GM19099 (cell line): ENCODE results near the gene AMDHD2.
A peak's percentile ranks its signal among the peaks of the same experiment; 100 is the strongest.

Experiments used
- POLR2A ChIP-seq: IDR thresholded peaks from 3 replicates; pipeline ENCODE4 v1.6.1; 2011; ENCODE audit warnings: low read depth; ENCODE audit not compliant: insufficient read length; ENCODE audit errors: extremely low read depth

Gene AMDHD2

DNA sequence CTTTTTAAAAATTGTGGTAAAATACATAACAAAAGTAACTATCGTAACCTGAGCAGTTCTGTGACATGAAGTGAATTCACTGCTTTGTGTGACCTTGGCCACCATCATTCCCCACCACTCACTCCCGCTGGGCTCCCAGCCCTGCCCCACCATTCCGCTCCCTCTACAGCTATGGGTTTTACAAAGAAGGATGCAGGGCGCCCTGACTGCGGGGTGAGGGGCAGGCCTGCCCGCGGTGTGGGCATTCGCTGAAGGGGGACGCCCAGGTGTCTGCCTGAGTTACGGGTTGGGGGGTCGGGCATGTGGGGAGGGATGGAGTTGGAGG lies 11.2 kb downstream of the AMDHD2 start, which contains the start of gene CEMP1:
CEMP1 (minus strand) TSS at position 38 of the 325 bp plus-strand sequence. CDS start 335 bp downstream, outside the sequence.
- no peak for TF ChIP-seq POLR2A

DNA sequence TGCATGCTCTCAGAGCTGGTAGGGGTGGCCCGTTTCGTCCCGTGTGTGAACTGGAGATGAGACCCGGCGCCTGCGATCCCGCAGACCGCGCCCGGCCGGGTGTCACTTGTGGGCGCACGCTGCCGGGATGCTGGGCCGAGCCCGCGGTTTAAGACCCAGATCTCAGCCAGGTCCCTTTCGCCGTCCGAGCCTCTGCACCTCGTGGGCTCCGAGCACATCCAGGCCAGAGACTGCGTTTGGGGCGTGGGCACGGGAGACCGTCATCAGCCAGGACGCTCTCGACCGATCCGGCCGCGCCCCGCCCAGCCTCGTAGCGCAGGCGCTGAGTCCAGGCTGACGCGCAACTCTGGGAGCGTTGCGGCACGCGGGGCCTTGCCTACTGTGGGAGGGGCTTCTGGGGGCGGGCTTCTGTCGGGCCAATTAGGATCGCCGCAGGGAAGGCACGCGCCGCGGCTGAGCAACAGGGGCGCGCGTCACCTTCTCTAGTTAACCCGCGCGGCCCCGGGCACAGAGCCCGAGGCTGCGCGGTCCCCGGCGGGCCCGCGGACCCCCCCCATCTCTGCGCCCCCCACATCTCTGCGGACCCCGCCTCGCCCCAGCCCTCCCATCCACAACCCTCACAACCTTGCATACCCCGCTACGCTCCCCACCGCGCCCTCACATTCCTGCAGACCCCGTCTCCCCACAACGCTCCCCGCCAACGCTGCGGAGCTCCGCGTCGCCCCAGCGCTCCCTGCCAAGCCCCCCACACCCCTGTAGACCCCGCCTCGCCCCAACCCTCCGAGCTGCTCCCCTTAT lies 11.7 kb downstream of the AMDHD2 start:
- peak; percentile 54 for TF ChIP-seq POLR2A

DNA sequence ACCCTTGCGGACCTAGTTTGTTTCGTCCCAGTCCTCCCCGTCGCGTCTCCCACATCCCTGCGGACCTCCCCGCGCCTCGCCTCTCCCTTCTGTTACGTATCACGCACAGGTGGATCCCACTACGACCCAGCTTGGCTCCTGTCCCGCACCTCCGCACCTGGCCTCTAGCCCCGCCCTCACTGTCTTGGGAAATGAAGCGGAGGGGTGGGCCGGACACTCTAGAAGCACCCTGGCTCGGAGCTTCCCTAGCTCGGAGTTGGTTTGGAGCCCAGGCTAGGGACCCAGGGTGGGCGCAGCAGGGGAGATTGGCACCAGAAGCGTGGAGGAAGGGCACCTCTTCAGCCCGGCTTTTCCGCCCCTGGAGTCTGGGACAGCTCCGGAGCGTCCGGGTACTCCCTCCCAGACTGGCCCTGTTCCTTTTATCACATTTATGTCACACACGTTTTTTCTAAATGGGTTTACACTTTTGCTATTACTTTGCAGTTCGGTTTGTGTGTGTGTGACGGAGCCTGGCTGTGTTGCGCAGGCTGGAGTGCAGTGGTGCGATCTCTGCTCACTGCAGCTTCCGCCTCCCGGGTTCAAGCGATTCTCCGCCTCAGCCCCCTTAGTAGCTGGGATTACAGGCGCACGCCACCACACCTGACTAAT lies 12.4 kb downstream of the AMDHD2 start:
- no peak for TF ChIP-seq POLR2A

DNA sequence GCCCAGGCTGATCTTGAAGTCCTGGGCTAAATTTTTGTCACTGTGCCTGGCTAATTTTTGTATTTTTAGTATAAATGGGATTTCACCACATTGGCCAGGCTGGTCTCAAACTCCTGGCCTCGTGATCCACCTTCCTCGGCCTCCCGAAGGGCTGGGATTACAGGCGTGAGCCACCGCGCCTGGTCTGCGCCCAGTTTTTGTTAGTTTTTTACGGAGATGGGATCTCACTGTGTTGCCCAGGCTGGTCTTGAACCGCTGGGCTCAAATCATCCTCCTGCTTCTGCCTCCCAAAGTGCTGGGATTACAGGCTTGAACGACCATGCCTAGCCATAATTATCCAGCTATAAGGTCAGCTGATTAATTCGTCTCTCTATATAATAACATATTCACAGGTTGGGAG lies 13.7 kb downstream of the AMDHD2 start:
- TF ChIP-seq POLR2A = no peak

DNA sequence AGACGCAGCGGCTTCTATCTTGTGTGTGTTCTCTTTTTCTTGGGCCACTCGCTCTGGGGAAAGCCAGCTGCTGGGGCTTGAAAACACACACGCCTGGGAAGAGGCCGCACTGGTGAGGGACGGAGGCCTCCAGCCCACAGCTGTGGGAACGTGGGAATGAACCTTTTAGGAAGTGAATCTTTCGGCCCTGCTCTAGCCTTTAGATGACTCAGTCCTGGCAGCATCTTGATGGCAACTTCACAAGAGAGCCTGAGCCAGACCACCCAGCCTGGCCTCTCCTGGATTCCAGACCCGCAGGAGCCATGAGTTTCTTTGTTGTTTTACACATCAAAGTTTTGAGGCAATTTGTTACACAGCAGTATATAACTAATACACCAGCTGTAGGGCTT lies 15.4 kb downstream of the AMDHD2 start:
- TF ChIP-seq POLR2A = no peak

DNA sequence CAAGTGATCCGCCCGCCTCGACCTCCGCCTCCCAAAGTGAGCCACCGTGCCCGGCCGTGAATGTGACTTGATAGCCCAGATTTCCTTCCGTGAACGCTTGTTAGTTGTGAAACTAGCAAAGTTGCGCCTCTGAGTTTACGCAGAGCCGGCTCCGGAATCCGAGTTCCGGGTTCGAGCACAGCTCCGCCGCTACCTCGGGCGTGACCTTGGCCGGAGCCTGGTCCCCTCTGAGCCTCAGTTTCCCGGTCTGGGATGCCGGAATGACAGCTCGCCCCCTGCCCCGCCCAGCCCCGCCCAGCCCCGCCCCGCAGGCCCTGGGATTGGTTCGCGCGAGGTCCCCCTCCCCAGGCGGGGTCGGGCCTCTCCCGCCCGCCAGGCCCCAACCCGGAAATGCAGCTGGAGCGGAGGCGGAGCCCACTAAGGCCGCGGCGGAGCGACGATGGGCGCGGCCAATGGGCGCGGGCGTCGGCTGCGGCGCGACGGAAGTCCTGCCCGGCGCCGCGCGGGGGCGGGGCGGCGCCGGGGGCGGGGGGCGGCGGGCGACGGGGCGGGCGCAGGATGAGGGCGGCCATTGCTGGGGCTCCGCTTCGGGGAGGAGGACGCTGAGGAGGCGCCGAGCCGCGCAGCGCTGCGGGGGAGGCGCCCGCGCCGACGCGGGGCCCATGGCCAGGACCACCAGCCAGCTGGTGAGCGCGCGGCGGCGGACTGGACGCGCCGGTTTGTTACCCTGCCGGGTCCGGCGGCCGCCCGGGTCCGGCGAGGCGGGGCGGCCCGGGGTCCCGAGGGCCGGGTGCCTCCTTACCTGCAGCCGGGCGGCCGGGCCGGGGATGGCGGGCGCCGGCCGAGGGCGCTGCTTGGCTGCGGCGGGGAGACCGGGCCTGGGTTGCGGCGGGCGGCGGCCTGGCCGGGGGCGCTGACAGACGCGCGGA lies 17.5 kb downstream of the AMDHD2 start, which contains the start of gene PDPK1:
PDPK1 (plus strand) TSS at position 571 of the 929 bp plus-strand sequence; CDS start at position 663, 92 bp downstream.
- TF ChIP-seq POLR2A = peak; percentile 68
